NT2/D1 (cell line): ENCODE data around the gene AKT1.

Experiments
- SUZ12 ChIP-seq: IDR thresholded peaks from 2 replicates; pipeline ENCODE4 v1.6.1; 2011; ENCODE audit not compliant: insufficient read length, insufficient read depth; ENCODE audit errors: extremely low read depth
- YY1 ChIP-seq: IDR thresholded peaks from 2 replicates; pipeline ENCODE4 v1.6.1; 2011; ENCODE audit not compliant: insufficient read length, insufficient read depth
- ZNF274 ChIP-seq: IDR thresholded peaks from 2 replicates; pipeline ENCODE4 v1.6.1; 2011; ENCODE audit warnings: mild to moderate bottlenecking, low read depth, low read length

- TF ChIP-seq ZNF274 (no peak), YY1 (no peak), SUZ12 (no peak)
These were observed 2.4 kb downstream of the AKT1 start for GRCh38 chr14:104792945-104793702.
